Neural progenitor cell (in vitro differentiated cells): ENCODE measurements around the gene GFAP.

Experiments used
- EZH2 ChIP-seq: fragments of 200-600 bp; sonication (generic); IDR thresholded peaks from 2 replicates; pipeline ENCODE4 v1.6.1; 2017; ENCODE audit warnings: antibody characterized with exemption, mild to moderate bottlenecking, moderate library complexity
- EZH2phosphoT487 ChIP-seq: fragments of 200-600 bp; sonication (generic); IDR thresholded peaks from 2 replicates; pipeline ENCODE4 v1.6.1; 2017; ENCODE audit warnings: antibody characterized with exemption
- TF ChIP-seq, protein P1 (sequence below): fragments of 200-600 bp; sonication (generic); IDR thresholded peaks from 2 replicates; pipeline ENCODE4 v1.5.1; 2017; ENCODE audit warnings: antibody characterized with exemption, mild to moderate bottlenecking

DNA sequence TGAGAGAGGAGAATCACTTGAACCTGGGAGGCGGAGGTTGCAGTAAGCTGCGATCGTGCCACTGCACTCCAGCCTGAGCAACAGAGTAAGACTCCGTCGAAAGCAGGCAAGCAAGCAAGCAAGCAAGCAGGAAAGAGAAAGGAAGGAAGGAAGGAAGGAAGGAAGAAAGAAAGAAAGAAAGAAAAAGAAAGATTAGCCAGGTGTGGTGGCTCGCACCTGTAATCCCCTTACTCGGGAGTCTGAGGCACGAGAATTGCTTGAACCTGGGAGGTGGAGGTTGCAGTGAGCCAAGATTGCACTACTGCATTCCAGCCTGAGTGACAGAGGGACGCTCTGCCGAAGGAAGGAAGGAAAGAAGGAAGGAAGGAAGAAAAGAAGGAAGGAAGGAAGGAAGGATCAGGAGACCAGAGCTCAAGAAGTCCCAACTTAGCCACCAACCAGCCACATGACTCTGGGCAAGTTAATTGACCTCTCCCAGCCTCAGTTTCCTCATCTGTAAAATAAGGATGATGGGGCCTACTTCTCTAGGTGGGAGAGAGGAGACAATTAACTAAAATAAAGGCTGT lies 6.5 kb downstream of the GFAP start:
- TF ChIP-seq, protein P1, sequence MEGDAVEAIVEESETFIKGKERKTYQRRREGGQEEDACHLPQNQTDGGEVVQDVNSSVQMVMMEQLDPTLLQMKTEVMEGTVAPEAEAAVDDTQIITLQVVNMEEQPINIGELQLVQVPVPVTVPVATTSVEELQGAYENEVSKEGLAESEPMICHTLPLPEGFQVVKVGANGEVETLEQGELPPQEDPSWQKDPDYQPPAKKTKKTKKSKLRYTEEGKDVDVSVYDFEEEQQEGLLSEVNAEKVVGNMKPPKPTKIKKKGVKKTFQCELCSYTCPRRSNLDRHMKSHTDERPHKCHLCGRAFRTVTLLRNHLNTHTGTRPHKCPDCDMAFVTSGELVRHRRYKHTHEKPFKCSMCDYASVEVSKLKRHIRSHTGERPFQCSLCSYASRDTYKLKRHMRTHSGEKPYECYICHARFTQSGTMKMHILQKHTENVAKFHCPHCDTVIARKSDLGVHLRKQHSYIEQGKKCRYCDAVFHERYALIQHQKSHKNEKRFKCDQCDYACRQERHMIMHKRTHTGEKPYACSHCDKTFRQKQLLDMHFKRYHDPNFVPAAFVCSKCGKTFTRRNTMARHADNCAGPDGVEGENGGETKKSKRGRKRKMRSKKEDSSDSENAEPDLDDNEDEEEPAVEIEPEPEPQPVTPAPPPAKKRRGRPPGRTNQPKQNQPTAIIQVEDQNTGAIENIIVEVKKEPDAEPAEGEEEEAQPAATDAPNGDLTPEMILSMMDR, result no peak
- TF ChIP-seq EZH2, result no peak
- TF ChIP-seq EZH2phosphoT487, result no peak
